Fibroblast of mammary gland (primary cell): Measurements from ENCODE around the gene PSMD12.
"Not testable (repeated sequence)": the region's sequence is repeated elsewhere in the genome, so short reads cannot be mapped to it uniquely, and the experiment has no call there.

Experiments
- DNase-seq: peaks from one replicate; pipeline ENCODE4 v3.0.0-alpha.2; 2010; ENCODE audit warnings: low read depth
- H3K4me3 ChIP-seq: 2 replicates; pipeline ENCODE4 v1.5.1; 2011; ENCODE audit warnings: low read depth, mild to moderate bottlenecking, low read length, moderate library complexity; ENCODE audit not compliant: control insufficient read depth
- TF ChIP-seq, protein P1 (sequence below): conservative IDR thresholded peaks from 2 replicates; pipeline ENCODE4 v1.5.1; 2011; ENCODE audit warnings: low read depth, low read length, inconsistent platforms; ENCODE audit not compliant: control insufficient read depth, insufficient read depth

The PSMD12 gene

DNA sequence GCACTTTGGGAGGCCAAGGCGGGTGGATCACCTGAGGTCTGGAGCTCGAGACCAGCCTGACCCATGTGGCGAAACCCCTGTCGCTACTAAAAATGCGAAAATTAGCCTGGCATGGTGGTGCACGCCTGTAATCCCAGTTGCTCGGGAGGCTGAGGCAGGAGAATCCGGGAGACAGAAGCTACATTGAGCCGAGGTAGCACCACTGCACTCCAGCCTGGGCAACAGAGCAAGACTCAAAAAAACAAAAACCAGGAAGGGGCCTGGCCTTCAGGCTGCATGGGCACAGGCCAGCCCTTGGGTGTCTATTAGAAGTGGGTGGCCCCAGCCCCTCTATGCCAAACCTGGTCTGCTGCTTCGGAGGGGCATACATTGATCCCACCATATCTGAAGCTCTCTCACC is 56.0 kb downstream of the PSMD12 start:
- no peak for DNase-seq
- TF ChIP-seq, protein P1, sequence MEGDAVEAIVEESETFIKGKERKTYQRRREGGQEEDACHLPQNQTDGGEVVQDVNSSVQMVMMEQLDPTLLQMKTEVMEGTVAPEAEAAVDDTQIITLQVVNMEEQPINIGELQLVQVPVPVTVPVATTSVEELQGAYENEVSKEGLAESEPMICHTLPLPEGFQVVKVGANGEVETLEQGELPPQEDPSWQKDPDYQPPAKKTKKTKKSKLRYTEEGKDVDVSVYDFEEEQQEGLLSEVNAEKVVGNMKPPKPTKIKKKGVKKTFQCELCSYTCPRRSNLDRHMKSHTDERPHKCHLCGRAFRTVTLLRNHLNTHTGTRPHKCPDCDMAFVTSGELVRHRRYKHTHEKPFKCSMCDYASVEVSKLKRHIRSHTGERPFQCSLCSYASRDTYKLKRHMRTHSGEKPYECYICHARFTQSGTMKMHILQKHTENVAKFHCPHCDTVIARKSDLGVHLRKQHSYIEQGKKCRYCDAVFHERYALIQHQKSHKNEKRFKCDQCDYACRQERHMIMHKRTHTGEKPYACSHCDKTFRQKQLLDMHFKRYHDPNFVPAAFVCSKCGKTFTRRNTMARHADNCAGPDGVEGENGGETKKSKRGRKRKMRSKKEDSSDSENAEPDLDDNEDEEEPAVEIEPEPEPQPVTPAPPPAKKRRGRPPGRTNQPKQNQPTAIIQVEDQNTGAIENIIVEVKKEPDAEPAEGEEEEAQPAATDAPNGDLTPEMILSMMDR, result no peak
- H3K4me3 ChIP-seq, result no peak overlapping the region

DNA sequence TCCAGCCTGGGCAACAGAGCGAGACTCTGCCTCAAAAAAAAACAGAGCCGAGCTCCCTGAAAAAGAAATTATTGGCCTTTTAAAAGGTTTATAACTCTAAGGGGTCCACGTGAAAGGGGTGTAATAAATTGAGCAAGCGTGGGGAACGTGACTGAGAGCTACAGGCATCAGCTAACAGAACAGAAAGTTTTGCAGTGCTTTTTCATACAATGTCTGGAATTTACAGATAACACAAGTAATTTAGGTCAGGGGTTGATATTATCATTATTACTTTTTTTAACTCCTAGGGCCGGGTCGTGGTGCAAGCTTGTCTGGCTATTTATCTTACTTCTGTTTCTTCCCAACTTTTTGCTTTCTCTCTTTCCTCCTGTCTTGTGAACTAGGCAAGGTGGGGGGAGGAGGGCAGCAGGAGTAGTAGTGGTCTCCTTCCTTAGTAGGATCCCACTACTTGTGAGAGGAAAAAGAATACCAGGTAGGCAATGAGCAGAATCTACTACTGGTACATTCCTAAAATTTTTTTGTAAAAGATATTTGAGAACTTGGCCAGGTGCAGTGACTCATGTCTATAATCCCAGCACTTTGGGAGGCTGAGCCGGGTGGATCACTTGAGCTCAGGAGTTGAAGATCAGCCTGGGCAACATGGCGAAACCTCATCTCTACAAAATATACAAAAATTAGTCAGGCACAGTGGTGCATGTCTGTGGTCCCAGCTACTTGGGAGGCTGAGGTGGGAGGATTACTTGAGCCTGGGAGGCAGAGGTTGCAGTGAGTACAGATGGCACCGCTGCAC is 60.7 kb downstream of the PSMD12 start:
- not testable (repeated sequence) for DNase-seq, H3K4me3 ChIP-seq

DNA sequence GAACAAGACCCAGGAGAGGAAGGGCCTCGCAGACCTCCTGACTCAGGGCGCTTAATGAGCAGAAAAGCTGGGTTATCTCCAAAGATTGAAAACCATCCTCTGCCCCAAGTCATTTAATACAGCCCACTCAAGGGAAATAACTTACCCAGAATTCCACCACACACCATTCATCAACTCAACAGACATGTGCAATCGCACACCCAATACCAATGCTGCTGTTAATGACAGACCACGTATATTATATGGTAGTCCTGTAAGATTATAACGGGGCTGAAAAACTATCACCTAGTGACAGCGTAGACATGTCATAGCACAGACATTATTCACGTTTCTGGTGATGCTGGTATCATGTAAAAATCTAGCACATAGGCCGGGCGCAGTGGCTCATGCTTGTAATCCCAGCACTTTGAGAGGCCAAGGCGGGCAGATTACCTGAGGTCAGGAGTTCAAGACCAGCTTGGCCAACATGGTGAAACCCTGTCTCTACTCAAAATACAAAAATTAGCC is 68.9 kb downstream of the PSMD12 start:
- no peak for DNase-seq
- no peak overlapping the region for H3K4me3 ChIP-seq
- TF ChIP-seq, protein P1, result no peak

DNA sequence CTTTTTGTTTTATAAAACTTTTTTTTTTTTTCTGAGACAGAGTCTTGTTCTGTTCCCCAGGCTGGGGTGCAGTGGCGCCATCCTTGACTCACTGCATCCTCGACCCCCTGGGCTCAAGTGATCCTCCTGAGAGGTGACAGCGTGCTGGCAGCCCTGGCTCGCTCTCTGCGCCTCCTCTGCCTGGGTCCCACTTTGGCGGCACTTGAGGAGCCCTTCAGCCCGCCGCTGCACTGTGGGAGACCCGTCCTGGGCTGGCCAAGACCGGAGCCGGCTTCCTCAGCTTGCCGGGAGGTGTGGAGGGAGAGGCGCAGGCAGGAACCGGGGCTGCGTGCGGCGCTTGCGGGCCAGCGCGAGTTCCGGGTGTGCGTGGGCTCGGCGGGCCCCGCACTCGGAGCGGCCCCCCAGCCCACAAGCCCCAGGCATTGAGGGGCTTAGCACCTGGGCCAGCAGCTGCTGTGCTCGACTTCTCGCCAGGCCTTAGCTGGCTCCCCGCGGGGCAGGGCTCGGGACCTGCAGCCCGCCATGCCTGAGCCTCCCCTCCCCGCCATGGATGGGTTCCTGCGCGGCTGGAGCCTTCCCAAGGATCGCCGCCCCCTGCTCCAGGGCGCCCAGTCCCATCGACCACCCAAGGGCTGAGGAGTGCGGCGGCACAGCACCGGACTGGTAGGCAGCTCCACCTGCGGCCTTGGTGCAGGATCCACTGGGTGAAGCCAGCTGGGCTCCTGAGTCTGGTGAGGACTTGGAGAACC is 71.8 kb downstream of the PSMD12 start:
- TF ChIP-seq, protein P1, result no peak
- DNase-seq, result no peak

DNA sequence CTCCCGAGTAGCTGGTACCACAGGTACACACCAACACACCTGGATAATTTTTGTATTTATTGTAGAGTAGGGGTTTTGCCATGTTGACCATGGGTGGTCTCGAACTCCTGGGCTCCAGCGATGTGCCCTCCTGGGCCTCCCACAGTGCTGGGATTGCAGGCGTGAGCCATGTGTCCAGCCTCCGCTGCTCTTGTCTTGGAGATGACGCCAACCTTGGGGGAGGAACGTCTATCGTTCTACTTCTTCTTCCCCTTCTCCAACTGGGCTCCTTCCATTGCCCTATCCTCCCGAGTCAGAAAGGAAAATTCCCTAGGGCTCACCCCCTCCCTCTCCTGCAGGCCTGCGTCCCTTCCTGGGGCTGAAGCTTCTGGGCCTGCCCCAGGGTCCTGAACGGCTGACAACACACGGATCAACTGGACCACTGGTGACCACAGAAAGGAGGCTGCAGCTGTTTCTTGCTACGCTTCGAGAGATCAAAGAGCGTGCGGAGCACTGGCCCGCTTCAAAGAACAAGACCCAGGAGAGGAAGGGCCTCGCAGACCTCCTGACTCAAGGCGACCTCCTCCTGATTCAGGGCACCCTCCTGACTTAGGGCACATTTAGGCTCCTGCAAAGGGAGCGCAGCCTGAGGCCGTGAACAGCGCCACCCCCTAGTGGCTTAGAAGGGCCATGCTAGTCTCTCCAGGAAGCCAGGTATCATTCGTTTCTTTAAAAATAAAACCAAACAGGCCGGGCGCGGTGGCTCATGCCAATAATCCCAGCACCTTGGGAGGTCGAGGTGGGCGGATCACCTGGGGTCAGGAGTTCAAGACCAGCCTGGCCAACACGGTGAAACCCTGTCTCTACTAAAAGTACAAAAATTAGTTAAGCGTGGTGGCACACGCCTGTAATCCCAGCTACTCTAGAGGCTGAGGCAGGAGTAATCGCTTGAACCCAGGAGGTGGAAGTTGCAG is 72.8 kb downstream of the PSMD12 start:
- peak; percentile 53 for DNase-seq
- no peak overlapping the region for H3K4me3 ChIP-seq

More for the DNA sequence above, 71.8 kb downstream of the PSMD12 start:
- H3K4me3 ChIP-seq, result no peak overlapping the region

DNA sequence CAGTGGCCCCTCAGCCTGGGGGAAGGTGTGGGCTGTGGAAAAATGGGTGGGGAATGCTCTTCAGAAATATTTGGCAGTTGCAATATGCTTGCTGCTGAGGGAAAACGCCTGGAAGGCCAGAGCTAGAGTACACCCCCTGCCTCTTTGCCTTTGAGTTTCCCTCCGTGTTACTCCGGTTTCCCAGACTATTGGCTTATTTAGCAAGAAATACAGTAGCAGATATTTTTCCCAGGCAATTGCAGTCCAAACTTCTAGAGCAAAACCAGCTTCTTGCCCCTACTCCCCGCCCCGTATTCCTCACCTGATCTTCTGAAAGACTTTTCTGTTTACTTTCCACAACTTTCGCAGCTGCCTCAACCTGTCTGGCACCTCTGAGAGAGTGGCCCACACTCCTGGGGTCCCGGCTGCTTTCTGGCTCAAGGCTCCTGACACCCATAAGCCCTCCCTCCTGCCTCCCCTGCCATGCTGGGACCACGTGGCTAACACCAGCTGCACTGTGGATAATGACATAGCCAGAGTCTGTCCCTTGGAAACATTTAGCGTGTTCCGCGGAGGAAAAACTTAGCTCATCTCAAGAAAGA is 75.6 kb downstream of the PSMD12 start:
- no peak for DNase-seq

More for the DNA sequence above, 72.8 kb downstream of the PSMD12 start:
- TF ChIP-seq, protein P1, result peak; percentile 85

More for the DNA sequence above, 75.6 kb downstream of the PSMD12 start:
- H3K4me3 ChIP-seq, result no peak overlapping the region
- TF ChIP-seq, protein P1, result no peak
